ENCODE results near the gene ZNF541. TPM values are rescaled to one million over a fixed set of nuclear protein-coding genes. Genes with fewer than 3 reads are reported as not detected.

The ZNF541 gene
- total RNA-seq, 3 donors from 2014 or later: 0.22 TPM; not detected in 2

GRCh38 chr19:47580397-47580796, 7.4 kb upstream of the ZNF541 start:
- no peak for TF ChIP-seq CTCF (IDR thresholded peaks at IDR 0.05)
- no peak for DNase-seq
- H3K36me3 ChIP-seq (ENCODE audit: low read depth): no peaks in the 10 kb centered on the region
- no peak overlapping the region for H3K4me3 ChIP-seq
- ATAC-seq: no peak
- H3K9me3 ChIP-seq: no peaks in the 10 kb centered on the region
- intact Hi-C loops (cut with DNase I, micrococcal nuclease): no loop called here
- no peaks in the 10 kb centered on the region for H3K4me1 ChIP-seq (ENCODE audit: low read depth)

- no peaks in the 10 kb centered on the region for H3K9me3 ChIP-seq
- intact Hi-C loops (cut with DNase I, micrococcal nuclease): no loop called here
- TF ChIP-seq CTCF (IDR thresholded peaks at IDR 0.05): no peak
- no peak for ATAC-seq
- no peak overlapping the region for H3K4me3 ChIP-seq
- no peaks in the 10 kb centered on the region for H3K4me1 ChIP-seq (ENCODE audit: low read depth)
- no peak for DNase-seq
- H3K36me3 ChIP-seq (ENCODE audit: low read depth): no peaks in the 10 kb centered on the region
These were observed 313 bp downstream of the ZNF541 start for GRCh38 chr19:47572635-47573034.

- no peak overlapping the region for H3K4me3 ChIP-seq
- intact Hi-C loops (cut with DNase I, micrococcal nuclease): no loop called here
- no peak for ATAC-seq
- no peak for DNase-seq
- no peaks in the 10 kb centered on the region for H3K36me3 ChIP-seq (ENCODE audit: low read depth)
- no peak for TF ChIP-seq CTCF (IDR thresholded peaks at IDR 0.05)
- H3K9me3 ChIP-seq: no peaks in the 10 kb centered on the region
- H3K4me1 ChIP-seq (ENCODE audit: low read depth): no peaks in the 10 kb centered on the region
These were observed 3.6 kb downstream of the ZNF541 start for GRCh38 chr19:47569331-47569730.

GRCh38 chr19:47564081-47564480, 8.9 kb downstream of the ZNF541 start:
- intact Hi-C loops (cut with DNase I, micrococcal nuclease): no loop called here
- Histone ChIP-seq H3K4me1 (ENCODE audit: low read depth) (peaks cover 19% of the 10 kb centered on the region), H3K36me3 (ENCODE audit: low read depth) (no peaks in the 10 kb centered on the region), H3K4me3 (no peak overlapping the region), H3K9me3 (no peaks in the 10 kb centered on the region)
- TF ChIP-seq CTCF (IDR thresholded peaks at IDR 0.05): no peak
- ATAC-seq (peak; percentile 97), DNase-seq (peak in 1 of 3 donors; percentile 86)

- ATAC-seq (peak; percentile 34), DNase-seq (no peak)
- Histone ChIP-seq H3K4me3 (no peak overlapping the region), H3K36me3 (ENCODE audit: low read depth) (no peaks in the 10 kb centered on the region), H3K9me3 (no peaks in the 10 kb centered on the region), H3K4me1 (ENCODE audit: low read depth) (peaks cover 19% of the 10 kb centered on the region)
- no peak for TF ChIP-seq CTCF (IDR thresholded peaks at IDR 0.05)
- intact Hi-C loops (cut with DNase I, micrococcal nuclease): no loop called here
These were observed 11.4 kb downstream of the ZNF541 start for GRCh38 chr19:47561440-47562057.

GRCh38 chr19:47560999-47561398, 11.9 kb downstream of the ZNF541 start:
- H3K4me1 ChIP-seq (ENCODE audit: low read depth): peaks cover 19% of the 10 kb centered on the region
- DNase-seq: no peak
- TF ChIP-seq CTCF (IDR thresholded peaks at IDR 0.05): no peak
- H3K4me3 ChIP-seq: no peak overlapping the region
- ATAC-seq: peak; percentile 49
- intact Hi-C loops (cut with DNase I, micrococcal nuclease): no loop called here
- no peaks in the 10 kb centered on the region for H3K36me3 ChIP-seq (ENCODE audit: low read depth)
- no peaks in the 10 kb centered on the region for H3K9me3 ChIP-seq
